Uterus (tissue), 4 donors: ENCODE results near the gene DAB2IP. TPM values are rescaled to one million over a fixed set of nuclear protein-coding genes. Genes with fewer than 3 reads are reported as not detected.

ENCODE experiments used
- DNase-seq, 2 donors: peaks; one replicate each; pipeline ENCODE4 v3.0.0-alpha.2; 2019 to 2020
- H3K27ac ChIP-seq, 2 donors: fragments of 200-600 bp; sonication (generic); 1 replicate in 1 of 2; 2 replicates in 1 of 2; pipeline ENCODE4 v1.5.1; 2016 to 2018
- H3K27me3 ChIP-seq, 2 donors: fragments of 200-600 bp; sonication (generic); one replicate each; pipeline ENCODE4 v1.5.1; 2018 to 2019; ENCODE audit warnings: control low read depth in 1 of 2
- H3K36me3 ChIP-seq, 2 donors: fragments of 200-600 bp; sonication (generic); one replicate each; pipeline ENCODE4 v1.5.1; 2019; ENCODE audit warnings: control low read depth in 1 of 2
- H3K4me1 ChIP-seq, 2 donors: fragments of 200-600 bp; sonication (generic); one replicate each; pipeline ENCODE4 v1.5.1; 2018 to 2019; ENCODE audit warnings: control low read depth in 1 of 2
- H3K4me3 ChIP-seq, 2 donors: fragments of 200-600 bp; sonication (generic); 1 replicate in 1 of 2; 2 replicates in 1 of 2; pipeline ENCODE4 v1.5.1; 2018 to 2019; ENCODE audit warnings: mild to moderate bottlenecking in 1 of 2
- H3K9me3 ChIP-seq, 2 donors: fragments of 200-600 bp; sonication (generic); one replicate each; pipeline ENCODE4 v1.5.1; 2019; ENCODE audit warnings: control low read depth in 1 of 2
- CTCF ChIP-seq, 4 experiments: fragments of 200-600 bp in 2 of 4; fragments of 450-650 bp in 2 of 4; sonication (generic) in 2 of 4; IDR thresholded peaks; one replicate each; pipeline ENCODE4 v1.5.1; 2016 to 2019; ENCODE audit warnings: antibody characterized with exemption in 4 of 4, mild to moderate bottlenecking in 2 of 4, moderate library complexity in 1 of 4
- POLR2A ChIP-seq, 2 donors: fragments of 450-650 bp; IDR thresholded peaks; one replicate each; pipeline ENCODE4 v1.6.1; 2016; ENCODE audit warnings: antibody characterized with exemption in 2 of 2, mild to moderate bottlenecking in 1 of 2, moderate library complexity in 1 of 2
- intact Hi-C: fragments of 100-400 bp; cut with DNase I; formaldehyde crosslinking; loops from one replicate; pipeline ENCODE4 v1.15.1; 2023; ENCODE audit warnings: low total_unique reads
- total RNA-seq, 4 donors: library from RNA; depleted of rRNA in 3 of 4; stranded (reverse); fragments of >200 nt in 3 of 4; gene quantifications; one replicate each; pipeline versions ENCODE4 v1.1.0 to v1.2.4, GENCODE V29; 2014 to 2023
- donor health status: DM: yes; HTN: yes; CAD: no.

The DAB2IP gene
- total RNA-seq, 4 donors from 2014 or later, result 22.0 to 139 (median 31.6) TPM

- Histone ChIP-seq H3K36me3 (no peaks in the 10 kb centered on the region), H3K27ac (no peak overlapping the region), H3K27me3 (no peaks in the 10 kb centered on the region), H3K4me3 (no peak overlapping the region), H3K9me3 (no peaks in the 10 kb centered on the region), H3K4me1 (peaks cover 0 to 5% of the 10 kb centered on the region in 2 donors)
- intact Hi-C loops, result no loop called here
- no peak for DNase-seq
- TF ChIP-seq POLR2A (IDR thresholded peaks at IDR 0.05) (no peak), CTCF (IDR thresholded peaks at IDR 0.05) (no peak)
Observed at GRCh38 chr9:121818841-121819427, 167.5 kb downstream of the DAB2IP start.

- H3K4me1 ChIP-seq, result peaks cover 0 to 5% of the 10 kb centered on the region in 2 donors
- no peaks in the 10 kb centered on the region for H3K27me3 ChIP-seq
- no peak for DNase-seq
- TF ChIP-seq POLR2A (IDR thresholded peaks at IDR 0.05), result no peak
- no peak for TF ChIP-seq CTCF (IDR thresholded peaks at IDR 0.05)
- no peaks in the 10 kb centered on the region for H3K9me3 ChIP-seq
- intact Hi-C loops, result no loop called here
- H3K4me3 ChIP-seq, result no peak overlapping the region
- peak overlapping the region in 1 of 2 donors; percentile 21 for H3K27ac ChIP-seq
- no peaks in the 10 kb centered on the region for H3K36me3 ChIP-seq
Observed at GRCh38 chr9:121819428-121820231, 168.2 kb downstream of the DAB2IP start.

GRCh38 chr9:121820286-121821005, 169.0 kb downstream of the DAB2IP start:
- no peaks in the 10 kb centered on the region for H3K36me3 ChIP-seq
- intact Hi-C loops, result no loop called here
- TF ChIP-seq POLR2A (IDR thresholded peaks at IDR 0.05), result no peak
- TF ChIP-seq CTCF (IDR thresholded peaks at IDR 0.05), result no peak
- no peaks in the 10 kb centered on the region for H3K27me3 ChIP-seq
- no peak overlapping the region for H3K27ac ChIP-seq
- no peaks in the 10 kb centered on the region for H3K9me3 ChIP-seq
- no peak for DNase-seq
- H3K4me3 ChIP-seq, result no peak overlapping the region
- peaks cover 0 to 5% of the 10 kb centered on the region in 2 donors for H3K4me1 ChIP-seq

GRCh38 chr9:121821326-121821725, 169.9 kb downstream of the DAB2IP start:
- H3K4me3 ChIP-seq, result no peak overlapping the region
- no peaks in the 10 kb centered on the region for H3K27me3 ChIP-seq
- TF ChIP-seq POLR2A (IDR thresholded peaks at IDR 0.05) (no peak), CTCF (IDR thresholded peaks at IDR 0.05) (no peak)
- H3K36me3 ChIP-seq, result no peaks in the 10 kb centered on the region
- intact Hi-C loops, result no loop called here
- H3K27ac ChIP-seq, result no peak overlapping the region
- no peak for DNase-seq
- H3K9me3 ChIP-seq, result no peaks in the 10 kb centered on the region
- peaks cover 0 to 5% of the 10 kb centered on the region in 2 donors for H3K4me1 ChIP-seq
